ENCODE data around the gene OR1L4. TPM values are rescaled to one million over a fixed set of nuclear protein-coding genes. Genes with fewer than 3 reads are reported as not detected.

OR1L4 gene
- total RNA-seq, 3 donors from 2014 or later (not counting 1 experiment from before 2014, with no cell fraction given), result not detected

Other genes starting within 250 kb of the OR1L4 start
- not detected for gene OR1J1, start 246.1 kb upstream of the OR1L4 start, total RNA-seq
- gene OR1J2, start 213.2 kb upstream of the OR1L4 start, total RNA-seq, result not detected
- not detected for gene OR1J4, start 204.8 kb upstream of the OR1L4 start, total RNA-seq
- gene OR1N1, start 196.7 kb upstream of the OR1L4 start, total RNA-seq, result not detected
- gene OR1N2, start 170.9 kb upstream of the OR1L4 start, total RNA-seq, result not detected
- gene OR1L8, start 140.6 kb upstream of the OR1L4 start, total RNA-seq, result under 1 TPM in 1 of 3 donors, not detected in 2; 0.40 TPM
- gene OR1Q1, start 109.3 kb upstream of the OR1L4 start, total RNA-seq, result not detected
- 1 to 10 TPM in 1 of 3 donors, under 1 TPM in 1, not detected in 1; 0.75 to 1.1 TPM for gene OR1B1, start 66.4 kb upstream of the OR1L4 start, total RNA-seq
- not detected for gene OR1L1, start 62.3 kb upstream of the OR1L4 start, total RNA-seq
- not detected for gene OR1L3, start 48.9 kb upstream of the OR1L4 start, total RNA-seq
- not detected for gene OR1L6, start 18.3 kb downstream of the OR1L4 start, total RNA-seq
- gene OR5C1, start 64.9 kb downstream of the OR1L4 start, total RNA-seq, result not detected
- not detected for gene OR1K1, start 76.1 kb downstream of the OR1L4 start, total RNA-seq
- 10 to 100 TPM; 13.0 to 20.5 (median 17.8) TPM for gene PDCL, start 104.6 kb downstream of the OR1L4 start, total RNA-seq
- 10 to 100 TPM; 74.0 to 78.8 (median 77.3) TPM for gene RC3H2, start 181.4 kb downstream of the OR1L4 start, total RNA-seq
- 1 to 10 TPM; 4.7 to 6.6 (median 5.8) TPM for gene ZBTB6, start 189.3 kb downstream of the OR1L4 start, total RNA-seq
- 10 to 100 TPM in 1 of 3 donors, 1 to 10 TPM in 2; 7.8 to 12.2 (median 9.2) TPM for gene ZBTB26, start 207.5 kb downstream of the OR1L4 start, total RNA-seq
- 10 to 100 TPM; 37.4 to 49.2 (median 43.0) TPM for gene RABGAP1, start 217.0 kb downstream of the OR1L4 start, total RNA-seq

Data from natural killer cell (primary cell).